Lung (tissue), 12 donors: Measurements from ENCODE around the gene FAF2. TPM values are rescaled to one million over a fixed set of nuclear protein-coding genes. Genes with fewer than 3 reads are reported as not detected.
"Not testable (repeated sequence)": the region's sequence is repeated elsewhere in the genome, so short reads cannot be mapped to it uniquely, and the experiment has no call there.

Experiments
- ATAC-seq: fragments of 200-7000 bp; cut with Tn5 transposase; one replicate; pipeline ENCODE4 v1.9.1; 2020; ENCODE audit warnings: moderate number of reproducible peaks; ENCODE audit not compliant: insufficient read depth, low FRiP score
- DNase-seq, 3 donors: peaks; one replicate each; pipeline ENCODE4 v3.0.0-alpha.2; 2013 to 2017
- H3K27ac ChIP-seq, 2 donors: one replicate each; pipeline ENCODE4 v1.5.1; 2013; ENCODE audit warnings: mild to moderate bottlenecking in 2 of 2, moderate library complexity in 2 of 2, control low read depth in 1 of 2, inconsistent platforms in 1 of 2, low read depth in 1 of 2, low read length in 1 of 2
- H3K27me3 ChIP-seq, 3 donors: one replicate each; pipeline ENCODE4 v1.5.1; 2013; ENCODE audit warnings: low read length in 2 of 3; ENCODE audit not compliant: control insufficient read depth in 3 of 3, insufficient read depth in 3 of 3
- H3K36me3 ChIP-seq, 4 donors: one replicate each; pipeline ENCODE4 v1.5.1; 2013; ENCODE audit warnings: low read length in 4 of 4, mild to moderate bottlenecking in 1 of 4, moderate library complexity in 1 of 4; ENCODE audit not compliant: control insufficient read depth in 4 of 4, insufficient read depth in 4 of 4
- H3K4me1 ChIP-seq, 5 donors: one replicate each; pipeline ENCODE4 v1.5.1; 2013; ENCODE audit warnings: low read length in 5 of 5, mild to moderate bottlenecking in 2 of 5, moderate library complexity in 1 of 5; ENCODE audit not compliant: control insufficient read depth in 5 of 5, insufficient read depth in 5 of 5
- H3K4me3 ChIP-seq: one replicate; pipeline ENCODE4 v1.5.1; 2013; ENCODE audit warnings: mild to moderate bottlenecking, control low read depth, moderate library complexity
- H3K9ac ChIP-seq, 2 donors: one replicate each; pipeline ENCODE4 v1.5.1; 2013; ENCODE audit warnings: low read length in 2 of 2, control low read depth in 1 of 2; ENCODE audit not compliant: insufficient read depth in 1 of 2
- H3K9me3 ChIP-seq, 4 donors: one replicate each; pipeline ENCODE4 v1.5.1; 2013; ENCODE audit warnings: low read length in 3 of 4, mild to moderate bottlenecking in 1 of 4, moderate library complexity in 1 of 4; ENCODE audit not compliant: control insufficient read depth in 4 of 4, insufficient read depth in 3 of 4
- WGBS, 2 donors: extraction: QIAGEN DNeasy Blood & Tissue Kit; methylation state at CpG; one replicate each; pipeline ENCODE4 v1.1.7; 2013; 5-methylcytosine and 5-hydroxymethylcytosine counted together
- polyA plus RNA-seq, 2 donors: library from polyadenylated mRNA; stranded (reverse); fragments of 200-250 nt; gene quantifications; one replicate each; pipeline ENCODE4 v1.2.1, GENCODE V29; 2013
- total RNA-seq, 2 donors: library from RNA; depleted of rRNA in 1 of 2; stranded (reverse); fragments of >200 nt in 1 of 2; gene quantifications; one replicate each; pipeline ENCODE4 v1.2.1, GENCODE V29; 2014 to 2021
- TF ChIP-seq, protein P1 (sequence below): IDR thresholded peaks from 2 replicates; pipeline ENCODE4 v1.5.1; 2012; ENCODE audit warnings: mild to moderate bottlenecking; ENCODE audit errors: control extremely low read depth, extremely low read depth
- donor health status: control.
- donor health status: control.
- donor health status: Bipolar disorder and iron deficiency.
- donor health status: healthy.
- donor health status: DM: yes; HTN: yes; CAD: no.

FAF2 gene
- total and polyA plus RNA-seq, 4 donors: 12.5 to 40.1 (median 26.6) TPM

DNA sequence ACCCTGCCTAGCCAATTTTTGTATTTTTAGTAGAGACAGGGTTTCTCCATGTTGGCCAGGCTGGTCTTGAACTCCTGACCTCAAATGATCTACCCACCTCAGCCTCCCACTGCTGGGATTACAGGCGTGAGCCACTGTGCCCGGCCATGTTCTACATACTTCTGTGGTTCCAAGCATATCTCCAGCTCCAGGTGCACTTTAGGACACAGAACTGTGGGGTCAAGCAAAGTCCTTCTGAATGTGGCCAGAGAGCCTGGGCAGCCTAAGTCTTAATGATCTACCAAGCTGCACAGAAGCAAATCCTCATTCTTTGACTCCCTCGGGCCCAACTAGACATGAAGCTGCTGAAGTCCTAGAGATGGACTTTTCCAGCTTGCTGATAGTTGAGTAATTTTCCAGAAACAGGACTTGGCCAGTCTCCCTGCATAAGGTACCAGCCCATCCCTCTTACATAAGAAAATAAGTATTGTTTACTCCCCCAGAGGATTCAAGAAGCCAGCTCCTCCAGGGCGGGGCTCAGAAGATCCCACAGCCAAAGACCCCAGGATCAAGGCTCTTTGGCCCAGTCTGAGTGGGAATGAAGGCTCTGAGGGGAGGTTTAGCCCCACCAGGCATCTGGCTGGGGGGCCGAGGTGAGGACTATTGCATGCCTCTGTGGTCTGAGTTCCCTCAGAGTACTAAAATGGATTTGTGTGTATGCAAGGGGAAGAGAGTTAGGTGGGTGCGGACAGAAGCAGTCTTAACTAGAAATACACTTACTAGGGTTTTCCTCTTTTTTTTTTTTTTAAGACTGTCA is 40.5 kb upstream of the FAF2 start:
- Histone ChIP-seq H3K27ac (no peak overlapping the region), H3K4me1 (peaks cover 0 to 8% (median 0%) of the 10 kb centered on the region in 5 donors), H3K9me3 (no peaks in the 10 kb centered on the region), H3K36me3 (peaks cover 0 to 24% (median 6%) of the 10 kb centered on the region in 4 donors), H3K27me3 (no peaks in the 10 kb centered on the region), H3K4me3 (no peak overlapping the region), H3K9ac (no peak overlapping the region)
- TF ChIP-seq, protein P1, sequence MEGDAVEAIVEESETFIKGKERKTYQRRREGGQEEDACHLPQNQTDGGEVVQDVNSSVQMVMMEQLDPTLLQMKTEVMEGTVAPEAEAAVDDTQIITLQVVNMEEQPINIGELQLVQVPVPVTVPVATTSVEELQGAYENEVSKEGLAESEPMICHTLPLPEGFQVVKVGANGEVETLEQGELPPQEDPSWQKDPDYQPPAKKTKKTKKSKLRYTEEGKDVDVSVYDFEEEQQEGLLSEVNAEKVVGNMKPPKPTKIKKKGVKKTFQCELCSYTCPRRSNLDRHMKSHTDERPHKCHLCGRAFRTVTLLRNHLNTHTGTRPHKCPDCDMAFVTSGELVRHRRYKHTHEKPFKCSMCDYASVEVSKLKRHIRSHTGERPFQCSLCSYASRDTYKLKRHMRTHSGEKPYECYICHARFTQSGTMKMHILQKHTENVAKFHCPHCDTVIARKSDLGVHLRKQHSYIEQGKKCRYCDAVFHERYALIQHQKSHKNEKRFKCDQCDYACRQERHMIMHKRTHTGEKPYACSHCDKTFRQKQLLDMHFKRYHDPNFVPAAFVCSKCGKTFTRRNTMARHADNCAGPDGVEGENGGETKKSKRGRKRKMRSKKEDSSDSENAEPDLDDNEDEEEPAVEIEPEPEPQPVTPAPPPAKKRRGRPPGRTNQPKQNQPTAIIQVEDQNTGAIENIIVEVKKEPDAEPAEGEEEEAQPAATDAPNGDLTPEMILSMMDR: no peak
- 94 to 99% methylated on average over 6 of the region's 6 CpGs for WGBS, 2 donors
- DNase-seq (peak in 1 of 3 donors; percentile 4), ATAC-seq (no peak)

DNA sequence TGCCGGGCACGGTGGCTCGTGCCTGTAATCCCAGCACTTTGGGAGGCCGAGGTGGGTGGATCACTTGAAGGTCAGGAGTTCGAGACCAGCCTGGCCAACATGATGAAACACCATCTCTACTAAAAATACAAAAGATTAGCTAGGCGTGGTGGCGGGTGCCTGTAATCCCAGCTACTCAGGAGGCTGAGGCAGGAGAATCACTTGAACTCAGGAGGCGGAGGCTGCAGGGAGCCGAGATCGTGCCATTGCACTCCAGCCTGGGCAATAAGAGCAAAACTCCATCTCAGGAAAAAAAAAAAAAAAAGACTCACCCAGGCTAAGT is 40.0 kb upstream of the FAF2 start:
- not testable (repeated sequence) for H3K9me3 ChIP-seq, H3K27me3 ChIP-seq, ATAC-seq, H3K4me3 ChIP-seq, H3K4me1 ChIP-seq, H3K9ac ChIP-seq, H3K27ac ChIP-seq, DNase-seq
- peaks cover 0 to 24% (median 6%) of the 10 kb centered on the region in 4 donors for H3K36me3 ChIP-seq
- 94% methylated on average over 10 of the region's 10 CpGs for WGBS, 2 donors

DNA sequence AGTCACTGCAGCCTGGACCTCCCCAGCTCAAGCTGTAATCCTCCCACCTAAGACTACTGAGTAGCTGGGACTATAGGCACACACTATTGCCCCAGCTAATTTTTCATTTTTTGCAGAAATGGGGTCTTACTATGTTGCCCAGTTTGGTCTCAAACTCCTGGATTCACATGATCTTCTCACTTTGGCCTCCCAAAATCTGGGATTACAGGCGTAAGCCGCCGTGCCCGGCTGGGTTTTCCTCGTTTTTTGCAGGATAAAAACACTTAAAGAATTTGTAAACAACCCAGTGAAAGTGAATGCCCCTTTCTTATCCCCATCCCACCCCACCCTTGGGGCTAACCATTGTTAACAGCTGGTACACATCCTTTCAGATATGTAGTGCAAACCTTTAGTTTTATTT is 39.6 kb upstream of the FAF2 start:
- no peaks in the 10 kb centered on the region for H3K9me3 ChIP-seq
- no peak overlapping the region for H3K4me3 ChIP-seq
- DNase-seq (no peak), ATAC-seq (no peak)
- peaks cover 0 to 24% (median 6%) of the 10 kb centered on the region in 4 donors for H3K36me3 ChIP-seq
- no peak overlapping the region for H3K9ac ChIP-seq
- H3K27me3 ChIP-seq: no peaks in the 10 kb centered on the region
- WGBS, 2 donors: 86 to 91% methylated on average over 5 of the region's 5 CpGs
- H3K27ac ChIP-seq: no peak overlapping the region
- TF ChIP-seq, protein P1: no peak
- H3K4me1 ChIP-seq: peaks cover 0 to 8% (median 0%) of the 10 kb centered on the region in 5 donors

DNA sequence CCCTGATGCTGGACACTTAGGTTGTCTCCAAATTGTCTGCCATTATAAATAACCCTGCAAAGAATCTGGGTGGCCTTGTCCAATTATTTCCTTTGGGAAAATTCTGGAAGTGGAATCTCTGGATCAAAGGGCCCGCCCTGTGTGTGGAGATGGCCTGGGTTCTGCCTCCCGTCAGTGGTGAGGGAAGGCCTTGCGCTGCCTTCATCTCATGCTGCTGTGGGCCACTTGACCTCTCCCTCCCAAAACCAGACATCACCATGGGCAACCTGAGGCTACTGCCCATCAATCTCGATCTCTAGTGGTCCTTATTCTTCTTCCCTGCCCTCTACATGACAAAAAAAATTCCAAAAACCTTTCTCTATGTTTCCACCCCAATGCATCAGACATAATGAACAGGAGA is 38.4 kb upstream of the FAF2 start:
- peaks cover 0 to 14% (median 0%) of the 10 kb centered on the region in 5 donors for H3K4me1 ChIP-seq
- TF ChIP-seq, protein P1: no peak
- WGBS, 2 donors: 95% methylated on average over 4 of the region's 4 CpGs
- H3K9ac ChIP-seq: no peak overlapping the region
- H3K36me3 ChIP-seq: peaks cover 0 to 22% (median 6%) of the 10 kb centered on the region in 4 donors
- H3K4me3 ChIP-seq: no peak overlapping the region
- DNase-seq (peak in 1 of 3 donors; percentile 1), ATAC-seq (no peak)
- H3K27ac ChIP-seq: no peak overlapping the region
- H3K9me3 ChIP-seq: no peaks in the 10 kb centered on the region
- no peaks in the 10 kb centered on the region for H3K27me3 ChIP-seq
